HFFc6 (cell line): ENCODE results near the gene EFCC1. TPM values are rescaled to one million over a fixed set of nuclear protein-coding genes. Genes with fewer than 3 reads are reported as not detected.

ENCODE experiments used
- DNase-seq: peaks from one replicate; pipeline ENCODE4 v3.0.0-alpha.2; 2018
- H3K27ac Mint-ChIP-seq: 2 replicates; pipeline ENCODE4 v1.8.0; 2020; ENCODE audit warnings: mild to moderate bottlenecking, mixed read lengths
- H3K27me3 Mint-ChIP-seq: 2 replicates; pipeline ENCODE4 v1.8.0; 2021; ENCODE audit warnings: mild to moderate bottlenecking, moderate library complexity, mixed read lengths; ENCODE audit not compliant: insufficient read depth
- H3K36me3 Mint-ChIP-seq: 2 replicates; pipeline ENCODE4 v1.8.0; 2021; ENCODE audit warnings: low read depth, mixed read lengths
- H3K4me1 Mint-ChIP-seq: 2 replicates; pipeline ENCODE4 v1.8.0; 2020; ENCODE audit warnings: low read depth, mixed read lengths
- H3K4me3 Mint-ChIP-seq: 2 replicates; pipeline ENCODE4 v1.8.0; 2020; ENCODE audit warnings: mild to moderate bottlenecking, moderate library complexity, mixed read lengths
- H3K9me3 Mint-ChIP-seq: 2 replicates; pipeline ENCODE4 v1.8.0; 2020; ENCODE audit warnings: mild to moderate bottlenecking, mixed read lengths
- total RNA-seq, 6 experiments: library from RNA; stranded (reverse); fragmentation: NEBNext Ultra II Directional; extraction: Animal tissue kit (Norgen Biotek cat#: 25700); gene quantifications; 2 replicates in 1 of 6; 3 replicates in 5 of 6; pipeline ENCODE4 v1.2.3, GENCODE V29; 2021
- TF ChIP-seq, protein P1 (sequence below): fragments of 200-600 bp; sonication (generic); IDR thresholded peaks from 2 replicates; pipeline ENCODE4 v1.5.0; 2021; ENCODE audit warnings: antibody characterized with exemption, mild to moderate bottlenecking

The EFCC1 gene
- total RNA-seq, 6 experiments from 2014 or later = not detected

DNA sequence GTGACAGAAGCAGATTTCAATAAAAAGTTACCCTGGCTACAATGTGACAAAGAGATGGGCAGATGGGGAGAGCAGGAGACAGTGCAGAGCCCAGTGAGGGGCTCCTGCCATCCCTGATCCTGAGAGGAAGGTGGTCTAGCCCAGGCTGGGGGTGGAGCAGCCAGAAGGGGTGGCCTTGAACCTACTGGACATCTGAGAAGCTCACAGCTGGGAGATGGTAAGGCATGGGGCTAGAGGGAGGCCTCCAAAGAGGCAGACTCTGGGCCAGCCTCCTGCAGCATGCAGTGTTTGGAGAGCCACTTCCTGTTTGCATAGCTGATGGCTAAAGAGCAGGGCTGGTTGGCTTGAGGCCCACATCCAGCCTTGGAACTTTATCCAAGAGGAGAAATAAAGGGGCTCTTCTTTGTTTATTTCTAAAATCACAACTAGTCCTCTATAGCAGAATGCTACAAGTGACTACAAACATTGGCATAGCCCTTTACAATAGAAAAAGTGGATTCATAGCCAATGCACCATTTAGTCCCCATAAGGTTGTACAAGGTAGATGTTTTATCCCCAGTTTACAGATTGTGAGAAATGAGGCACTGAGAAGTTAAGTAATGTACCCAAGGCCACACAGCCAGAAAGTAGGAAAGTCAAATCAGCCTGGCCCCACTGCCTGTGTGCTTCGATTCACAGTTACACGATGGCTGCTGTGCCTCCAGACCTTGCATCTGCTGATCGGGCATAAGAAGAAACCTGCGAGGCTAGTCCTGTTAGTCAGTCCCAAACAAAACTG lies 4.6 kb downstream of the EFCC1 start:
- TF ChIP-seq, protein P1, sequence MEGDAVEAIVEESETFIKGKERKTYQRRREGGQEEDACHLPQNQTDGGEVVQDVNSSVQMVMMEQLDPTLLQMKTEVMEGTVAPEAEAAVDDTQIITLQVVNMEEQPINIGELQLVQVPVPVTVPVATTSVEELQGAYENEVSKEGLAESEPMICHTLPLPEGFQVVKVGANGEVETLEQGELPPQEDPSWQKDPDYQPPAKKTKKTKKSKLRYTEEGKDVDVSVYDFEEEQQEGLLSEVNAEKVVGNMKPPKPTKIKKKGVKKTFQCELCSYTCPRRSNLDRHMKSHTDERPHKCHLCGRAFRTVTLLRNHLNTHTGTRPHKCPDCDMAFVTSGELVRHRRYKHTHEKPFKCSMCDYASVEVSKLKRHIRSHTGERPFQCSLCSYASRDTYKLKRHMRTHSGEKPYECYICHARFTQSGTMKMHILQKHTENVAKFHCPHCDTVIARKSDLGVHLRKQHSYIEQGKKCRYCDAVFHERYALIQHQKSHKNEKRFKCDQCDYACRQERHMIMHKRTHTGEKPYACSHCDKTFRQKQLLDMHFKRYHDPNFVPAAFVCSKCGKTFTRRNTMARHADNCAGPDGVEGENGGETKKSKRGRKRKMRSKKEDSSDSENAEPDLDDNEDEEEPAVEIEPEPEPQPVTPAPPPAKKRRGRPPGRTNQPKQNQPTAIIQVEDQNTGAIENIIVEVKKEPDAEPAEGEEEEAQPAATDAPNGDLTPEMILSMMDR = no peak
- Mint-ChIP-seq H3K4me3 (no peak overlapping the region), H3K36me3 (no peaks in the 10 kb centered on the region), H3K27me3 (peaks cover 38% of the 10 kb centered on the region), H3K4me1 (peaks cover 20% of the 10 kb centered on the region), H3K27ac (no peak overlapping the region), H3K9me3 (no peaks in the 10 kb centered on the region)
- peak; percentile 7 for DNase-seq

DNA sequence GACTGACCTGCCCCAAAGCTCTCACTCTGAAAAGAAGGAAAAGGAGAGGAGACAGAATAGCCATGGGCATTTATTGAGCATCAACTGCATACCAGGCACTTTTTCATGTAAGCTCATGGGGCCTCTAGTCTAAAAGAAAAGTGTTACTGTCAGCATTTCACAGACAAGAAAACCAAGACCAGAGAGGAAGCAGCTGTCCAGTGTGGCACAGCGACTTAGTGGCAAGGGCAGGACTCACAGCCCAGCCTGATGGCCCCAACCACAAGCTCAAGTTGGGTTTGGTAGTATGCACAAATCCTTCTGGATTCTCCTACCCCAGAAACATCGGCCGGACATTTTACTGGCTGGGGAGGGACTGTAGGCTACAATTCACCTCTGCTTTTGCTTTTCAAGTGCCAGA lies 5.8 kb downstream of the EFCC1 start:
- H3K36me3 Mint-ChIP-seq = no peaks in the 10 kb centered on the region
- peaks cover 20% of the 10 kb centered on the region for H3K4me1 Mint-ChIP-seq
- no peak overlapping the region for H3K4me3 Mint-ChIP-seq
- no peaks in the 10 kb centered on the region for H3K9me3 Mint-ChIP-seq
- H3K27ac Mint-ChIP-seq = no peak overlapping the region
- peaks cover 41% of the 10 kb centered on the region for H3K27me3 Mint-ChIP-seq
- no peak for DNase-seq
- TF ChIP-seq, protein P1 = no peak

DNA sequence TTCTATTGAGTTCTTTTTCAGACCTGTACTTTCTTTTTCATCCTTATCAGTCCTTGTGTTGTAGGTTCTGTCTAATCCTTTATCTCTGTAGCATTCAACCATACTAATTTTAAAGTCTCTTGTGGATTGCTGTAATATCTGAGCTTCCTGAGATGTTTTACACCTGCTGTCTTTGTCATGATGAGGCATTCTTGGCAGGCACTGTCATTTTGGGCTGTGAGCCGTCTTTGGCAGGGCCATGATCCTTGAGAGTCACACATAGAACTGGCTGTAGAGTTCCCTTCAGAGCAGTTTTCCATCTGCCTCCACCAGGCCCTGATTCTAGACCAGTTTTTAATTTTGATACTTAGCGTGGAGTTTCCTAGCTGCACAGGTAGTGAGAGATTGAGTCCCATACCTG lies 6.7 kb downstream of the EFCC1 start:
- Mint-ChIP-seq H3K9me3 (no peaks in the 10 kb centered on the region), H3K27ac (no peak overlapping the region), H3K36me3 (no peaks in the 10 kb centered on the region), H3K4me1 (peaks cover 20% of the 10 kb centered on the region), H3K27me3 (peaks cover 36% of the 10 kb centered on the region), H3K4me3 (no peak overlapping the region)
- TF ChIP-seq, protein P1 = no peak
- DNase-seq = no peak

DNA sequence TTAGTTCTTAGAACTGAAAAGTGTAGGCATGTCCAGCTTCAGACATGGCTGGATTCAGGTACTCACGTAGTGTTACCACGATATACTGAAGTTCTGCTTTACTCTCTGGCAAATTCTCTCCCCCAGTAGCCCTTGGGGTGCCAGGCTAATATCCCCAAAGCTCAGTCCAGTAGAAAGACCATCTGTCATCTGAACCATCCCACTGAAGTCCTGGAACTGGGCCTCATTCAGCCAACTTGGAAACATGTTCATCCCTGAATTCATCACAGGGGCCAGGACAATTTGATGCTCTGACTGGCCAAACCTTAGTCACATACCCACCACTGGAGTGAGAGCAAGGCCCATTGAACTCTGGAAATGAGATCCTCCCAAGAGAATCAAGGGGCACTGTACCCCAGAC lies 8.2 kb downstream of the EFCC1 start:
- DNase-seq = no peak
- H3K4me1 Mint-ChIP-seq = peaks cover 20% of the 10 kb centered on the region
- TF ChIP-seq, protein P1 = no peak
- no peaks in the 10 kb centered on the region for H3K36me3 Mint-ChIP-seq
- no peak overlapping the region for H3K27ac Mint-ChIP-seq
- H3K4me3 Mint-ChIP-seq = no peak overlapping the region
- no peaks in the 10 kb centered on the region for H3K9me3 Mint-ChIP-seq
- H3K27me3 Mint-ChIP-seq = peaks cover 37% of the 10 kb centered on the region

DNA sequence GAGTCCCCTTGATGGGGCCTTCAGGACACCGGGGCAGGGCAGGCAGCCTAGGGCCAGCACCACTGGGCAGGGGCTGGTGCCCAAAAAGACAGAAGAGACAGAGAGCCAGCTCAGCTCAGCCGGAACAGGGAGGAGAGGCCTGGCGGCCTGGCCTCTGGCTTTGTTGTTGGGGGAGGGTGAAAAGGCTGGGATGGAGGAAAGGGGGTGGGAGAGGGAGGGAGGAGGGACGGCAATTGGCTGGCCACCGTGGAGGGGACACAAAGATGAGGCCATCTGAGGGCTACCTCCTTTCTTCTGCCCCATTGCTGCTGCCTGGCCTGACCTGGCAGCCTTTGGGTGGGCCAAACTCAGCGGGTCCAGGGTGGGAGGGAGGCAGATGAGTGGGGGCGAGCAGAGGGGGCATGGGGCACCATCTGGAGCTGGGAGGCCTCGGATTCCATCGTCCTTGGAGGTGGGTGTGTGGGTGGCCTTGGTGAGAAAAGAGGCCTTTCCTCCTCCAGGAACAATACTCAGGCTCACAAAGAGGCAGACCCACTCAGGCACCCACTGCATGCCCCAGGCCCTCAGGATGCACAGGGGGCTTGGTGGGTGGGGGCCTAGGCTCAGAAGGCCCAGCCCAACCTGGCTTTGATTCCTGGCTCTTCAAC lies 9.3 kb downstream of the EFCC1 start:
- Mint-ChIP-seq H3K27ac (no peak overlapping the region), H3K4me1 (peaks cover 13% of the 10 kb centered on the region), H3K36me3 (no peaks in the 10 kb centered on the region)

More for the DNA sequence above, 9.3 kb downstream of the EFCC1 start:
- Mint-ChIP-seq H3K4me3 (no peak overlapping the region), H3K9me3 (no peaks in the 10 kb centered on the region), H3K27me3 (peaks cover 44% of the 10 kb centered on the region)
- no peak for DNase-seq
- TF ChIP-seq, protein P1 = no peak
